Measurements from ENCODE around the gene CELSR1.

CELSR1 gene, protein sequence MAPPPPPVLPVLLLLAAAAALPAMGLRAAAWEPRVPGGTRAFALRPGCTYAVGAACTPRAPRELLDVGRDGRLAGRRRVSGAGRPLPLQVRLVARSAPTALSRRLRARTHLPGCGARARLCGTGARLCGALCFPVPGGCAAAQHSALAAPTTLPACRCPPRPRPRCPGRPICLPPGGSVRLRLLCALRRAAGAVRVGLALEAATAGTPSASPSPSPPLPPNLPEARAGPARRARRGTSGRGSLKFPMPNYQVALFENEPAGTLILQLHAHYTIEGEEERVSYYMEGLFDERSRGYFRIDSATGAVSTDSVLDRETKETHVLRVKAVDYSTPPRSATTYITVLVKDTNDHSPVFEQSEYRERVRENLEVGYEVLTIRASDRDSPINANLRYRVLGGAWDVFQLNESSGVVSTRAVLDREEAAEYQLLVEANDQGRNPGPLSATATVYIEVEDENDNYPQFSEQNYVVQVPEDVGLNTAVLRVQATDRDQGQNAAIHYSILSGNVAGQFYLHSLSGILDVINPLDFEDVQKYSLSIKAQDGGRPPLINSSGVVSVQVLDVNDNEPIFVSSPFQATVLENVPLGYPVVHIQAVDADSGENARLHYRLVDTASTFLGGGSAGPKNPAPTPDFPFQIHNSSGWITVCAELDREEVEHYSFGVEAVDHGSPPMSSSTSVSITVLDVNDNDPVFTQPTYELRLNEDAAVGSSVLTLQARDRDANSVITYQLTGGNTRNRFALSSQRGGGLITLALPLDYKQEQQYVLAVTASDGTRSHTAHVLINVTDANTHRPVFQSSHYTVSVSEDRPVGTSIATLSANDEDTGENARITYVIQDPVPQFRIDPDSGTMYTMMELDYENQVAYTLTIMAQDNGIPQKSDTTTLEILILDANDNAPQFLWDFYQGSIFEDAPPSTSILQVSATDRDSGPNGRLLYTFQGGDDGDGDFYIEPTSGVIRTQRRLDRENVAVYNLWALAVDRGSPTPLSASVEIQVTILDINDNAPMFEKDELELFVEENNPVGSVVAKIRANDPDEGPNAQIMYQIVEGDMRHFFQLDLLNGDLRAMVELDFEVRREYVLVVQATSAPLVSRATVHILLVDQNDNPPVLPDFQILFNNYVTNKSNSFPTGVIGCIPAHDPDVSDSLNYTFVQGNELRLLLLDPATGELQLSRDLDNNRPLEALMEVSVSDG (N-terminal part only)

DNA sequence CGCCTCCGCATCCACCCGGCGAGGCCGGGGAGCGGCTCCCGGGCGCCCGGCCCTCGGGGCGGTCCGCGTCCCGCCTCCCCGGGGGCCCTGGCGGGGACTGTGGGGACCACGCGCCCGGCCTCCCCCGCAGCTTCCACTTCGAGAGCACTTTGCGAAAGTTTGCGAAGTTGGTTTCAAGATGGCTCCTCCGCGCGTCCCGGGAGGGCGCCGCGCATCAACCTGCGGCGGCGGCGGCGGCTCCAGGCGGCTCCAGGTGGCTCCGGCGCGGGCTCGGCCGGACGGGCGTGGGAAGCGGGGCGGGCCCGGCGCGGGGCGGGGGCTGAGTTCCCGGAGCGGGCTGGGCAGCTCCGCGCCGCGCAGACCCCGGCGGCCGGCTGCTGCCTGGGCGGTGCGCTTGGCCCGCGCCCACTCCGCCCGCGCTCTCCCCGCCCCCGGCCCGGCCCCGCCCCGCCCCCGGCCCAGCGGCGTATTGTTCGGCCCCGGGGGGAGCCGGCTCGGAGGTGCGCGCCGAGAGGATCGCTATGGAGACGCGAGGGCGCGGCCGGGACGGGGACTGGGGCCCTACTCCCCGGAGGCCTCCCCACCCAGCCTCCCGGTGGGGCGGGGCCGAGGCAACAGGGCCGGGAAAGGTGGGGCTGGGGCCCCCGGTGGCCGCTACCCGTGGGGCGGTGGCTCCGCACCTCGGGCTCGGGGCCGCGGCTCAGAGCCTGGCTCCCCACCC is at the start of gene CELSR1:
CELSR1 (minus strand) TSS at position 396 of the 721 bp plus-strand sequence. CDS start 450 bp downstream, outside the sequence.
- no peak for DNase-seq (ENCODE audit: low read depth)

DNA sequence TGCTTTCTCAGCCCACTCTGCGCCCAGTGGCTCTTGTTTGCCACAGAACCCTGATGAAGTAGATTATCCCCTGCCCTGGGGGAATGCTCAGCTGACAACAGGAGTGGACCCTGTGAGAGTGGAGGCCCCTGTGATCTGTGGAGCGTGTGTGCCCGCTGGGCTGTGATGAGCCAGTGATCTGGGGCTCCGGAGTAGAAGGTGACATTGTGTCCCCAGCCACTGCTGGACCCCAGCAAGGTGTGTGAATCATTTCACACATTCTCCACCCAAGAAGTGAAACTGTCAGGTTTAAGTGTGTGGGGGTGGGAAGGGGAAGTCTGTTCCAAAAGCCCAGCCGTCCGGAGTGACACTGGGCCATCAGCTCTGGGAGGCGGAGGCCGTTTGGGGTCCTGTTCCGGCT is 49.6 kb upstream of the CELSR1 start:
- DNase-seq (ENCODE audit: low read depth) = no peak

DNA sequence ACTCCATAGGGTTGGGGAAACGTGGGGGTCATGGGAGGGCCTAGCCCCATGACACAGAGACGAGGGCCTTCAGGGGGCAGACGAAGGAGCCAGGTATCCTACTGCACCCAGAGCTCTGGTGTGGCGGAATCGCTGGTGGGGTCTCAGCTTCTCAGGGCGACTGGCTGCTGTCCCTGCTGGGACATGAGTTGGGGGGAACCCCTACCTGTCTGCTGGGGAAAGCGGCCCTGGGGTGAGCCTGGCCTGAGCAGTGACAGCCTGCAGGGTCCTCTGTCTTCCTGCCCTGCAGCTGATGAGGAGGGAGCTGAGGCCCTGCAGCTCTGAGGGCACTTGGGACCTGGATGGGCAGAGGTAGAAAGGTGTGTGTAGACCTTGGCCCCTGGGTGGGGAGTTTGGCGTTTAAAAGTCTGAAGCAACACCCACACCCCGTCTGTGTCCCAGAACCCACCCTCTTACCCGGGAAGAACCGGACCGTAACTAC is 49.2 kb upstream of the CELSR1 start:
- DNase-seq (ENCODE audit: low read depth) = no peak

DNA sequence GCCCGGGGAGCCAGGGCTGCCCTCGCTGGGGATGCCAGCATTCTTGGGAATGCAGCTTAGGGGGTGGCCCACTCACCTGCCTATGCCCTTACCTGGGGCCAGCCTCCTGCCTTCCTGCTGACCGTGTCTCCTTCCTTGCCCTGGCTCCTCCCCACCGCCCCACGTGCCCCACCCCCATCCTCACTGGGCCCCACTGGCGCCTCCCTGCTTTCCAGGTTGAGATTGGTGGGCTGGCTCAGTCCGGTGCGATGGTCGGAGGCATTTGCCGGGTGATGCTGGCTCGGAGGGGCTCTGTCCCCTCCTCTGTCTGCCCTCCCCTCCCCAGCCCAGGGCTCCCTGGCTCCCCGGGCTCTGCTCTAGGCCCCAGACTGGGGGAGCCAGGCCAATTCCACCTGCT is 48.7 kb upstream of the CELSR1 start:
- no peak for DNase-seq (ENCODE audit: low read depth)

DNA sequence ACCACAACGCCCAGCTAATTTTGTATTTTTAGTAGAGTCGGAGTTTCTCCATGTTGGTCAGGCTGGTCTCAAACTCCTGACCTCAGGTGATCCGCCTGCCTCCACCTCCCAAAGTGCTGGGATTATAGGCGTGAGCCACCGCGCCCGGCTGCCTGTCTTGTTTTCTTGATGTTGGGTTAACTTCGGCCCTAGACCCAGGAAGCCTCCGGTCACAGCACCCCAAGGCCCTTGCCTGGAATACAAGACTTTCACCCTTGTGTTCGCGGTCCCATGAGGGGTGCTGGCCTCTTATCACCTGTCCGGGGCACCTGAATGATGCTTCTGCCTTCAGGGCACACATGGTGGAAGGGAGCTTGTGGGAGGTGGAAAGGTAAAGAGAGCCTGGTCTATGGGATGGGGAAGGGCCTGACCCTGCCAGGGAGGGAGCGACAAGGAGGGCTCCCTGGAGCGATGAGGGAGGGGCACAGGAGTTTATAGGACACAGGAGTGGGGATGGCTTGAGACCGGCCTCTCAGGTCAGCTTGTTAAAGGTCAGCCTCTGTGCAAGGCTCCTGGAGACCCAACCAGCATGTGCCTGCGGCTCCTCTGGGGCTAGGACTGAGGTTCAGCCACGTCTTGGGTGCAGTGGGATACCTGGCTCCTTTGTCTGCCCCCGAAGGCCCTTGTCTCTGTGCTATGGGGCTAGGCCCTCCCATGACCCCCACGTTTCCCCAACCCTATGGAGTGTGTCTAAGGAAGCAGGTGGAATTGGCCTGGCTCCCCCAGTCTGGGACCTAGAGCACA is 48.1 kb upstream of the CELSR1 start:
- no peak for DNase-seq (ENCODE audit: low read depth)

DNA sequence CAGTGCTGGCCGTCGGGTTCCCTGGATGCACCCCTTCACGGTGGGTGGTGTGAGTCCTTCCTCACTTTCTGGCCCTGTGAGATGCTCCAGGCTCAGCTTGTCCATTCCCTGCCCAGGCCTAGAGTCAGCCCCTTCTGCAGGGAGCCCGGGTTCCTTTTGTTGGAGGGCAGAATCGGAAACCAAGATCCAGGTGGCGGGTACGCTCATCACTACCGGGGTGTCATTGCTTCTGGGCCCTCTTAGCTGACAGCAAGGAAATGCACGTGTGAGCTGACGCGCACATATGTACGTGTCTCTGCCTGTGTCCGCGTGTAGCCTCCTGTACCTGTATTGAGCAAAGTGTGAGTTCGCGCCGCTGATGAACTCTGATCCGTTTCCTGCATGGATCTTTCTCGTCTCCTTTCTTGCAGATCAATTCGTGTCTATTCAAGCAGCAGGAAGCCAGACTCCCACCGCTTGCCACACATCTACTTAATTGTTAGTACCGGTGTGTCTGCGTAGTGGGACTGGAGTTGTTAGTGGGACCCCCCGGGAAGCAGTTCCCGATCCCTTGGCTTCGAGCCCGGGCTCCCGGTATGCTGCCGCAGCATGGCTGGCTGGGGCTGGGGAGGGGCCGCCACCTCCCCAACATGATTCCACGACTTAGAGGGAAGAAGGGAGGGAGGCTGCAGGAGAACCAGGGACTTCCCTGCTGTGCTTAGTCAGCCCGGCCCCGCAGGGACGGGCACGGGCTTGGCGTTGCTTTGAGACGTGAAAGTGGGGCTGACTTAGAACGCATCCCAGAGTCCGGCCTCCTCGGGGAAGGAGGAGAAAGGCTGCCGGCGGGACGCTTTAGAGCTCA is 46.9 kb upstream of the CELSR1 start:
- no peak for DNase-seq (ENCODE audit: low read depth)

DNA sequence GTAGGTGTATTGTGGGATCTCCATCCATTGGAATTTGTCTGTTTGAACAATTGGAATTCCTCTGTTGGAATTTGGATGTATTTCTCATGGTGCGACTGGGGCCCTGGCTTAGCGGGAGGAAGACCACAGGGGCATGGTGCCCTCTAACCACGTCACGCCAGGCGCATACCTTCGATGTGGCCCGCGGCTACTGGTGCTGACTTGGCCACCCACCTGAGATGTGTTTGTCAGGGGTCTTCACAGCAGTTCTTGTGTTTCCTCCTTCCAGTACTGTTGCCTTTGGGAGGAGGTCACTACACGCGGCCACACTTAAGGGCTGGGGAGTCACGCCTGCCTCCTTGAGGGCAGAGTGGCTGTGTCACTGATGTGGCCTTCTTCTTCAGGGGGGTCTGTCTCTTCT is 46.2 kb upstream of the CELSR1 start:
- DNase-seq (ENCODE audit: low read depth) = no peak

DNA sequence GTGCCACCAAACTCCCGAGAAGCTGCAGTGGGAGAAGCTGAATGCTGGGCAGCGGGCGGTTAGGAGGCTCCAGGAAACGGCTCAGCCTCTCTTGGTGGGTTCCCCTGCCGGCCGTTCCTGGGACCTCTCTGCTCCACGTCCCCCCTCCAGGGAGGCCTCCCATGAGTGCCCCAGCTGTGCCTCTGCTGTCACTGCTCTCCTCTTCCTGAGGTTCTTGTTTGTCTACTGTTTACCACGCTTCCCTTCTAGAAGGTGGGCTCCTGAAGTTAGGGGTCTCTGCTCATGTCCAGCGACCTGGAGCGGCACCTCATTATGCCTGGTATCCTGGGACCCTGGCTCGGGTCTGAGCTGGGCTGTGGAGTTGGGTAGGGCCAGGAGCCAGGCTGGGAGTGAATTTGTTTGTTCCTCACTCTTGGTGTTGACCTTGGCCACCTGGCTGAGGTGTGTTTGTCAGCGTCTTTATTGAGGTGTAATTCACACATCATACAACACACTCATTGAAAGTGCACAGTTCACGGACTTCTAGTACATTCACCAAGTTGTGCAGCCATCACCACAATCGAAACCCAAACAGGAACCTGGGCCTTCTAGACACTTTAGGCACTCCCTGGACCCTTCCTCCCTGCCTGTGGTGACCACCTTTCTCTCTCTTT is 45.0 kb upstream of the CELSR1 start:
- DNase-seq (ENCODE audit: low read depth) = no peak

DNA sequence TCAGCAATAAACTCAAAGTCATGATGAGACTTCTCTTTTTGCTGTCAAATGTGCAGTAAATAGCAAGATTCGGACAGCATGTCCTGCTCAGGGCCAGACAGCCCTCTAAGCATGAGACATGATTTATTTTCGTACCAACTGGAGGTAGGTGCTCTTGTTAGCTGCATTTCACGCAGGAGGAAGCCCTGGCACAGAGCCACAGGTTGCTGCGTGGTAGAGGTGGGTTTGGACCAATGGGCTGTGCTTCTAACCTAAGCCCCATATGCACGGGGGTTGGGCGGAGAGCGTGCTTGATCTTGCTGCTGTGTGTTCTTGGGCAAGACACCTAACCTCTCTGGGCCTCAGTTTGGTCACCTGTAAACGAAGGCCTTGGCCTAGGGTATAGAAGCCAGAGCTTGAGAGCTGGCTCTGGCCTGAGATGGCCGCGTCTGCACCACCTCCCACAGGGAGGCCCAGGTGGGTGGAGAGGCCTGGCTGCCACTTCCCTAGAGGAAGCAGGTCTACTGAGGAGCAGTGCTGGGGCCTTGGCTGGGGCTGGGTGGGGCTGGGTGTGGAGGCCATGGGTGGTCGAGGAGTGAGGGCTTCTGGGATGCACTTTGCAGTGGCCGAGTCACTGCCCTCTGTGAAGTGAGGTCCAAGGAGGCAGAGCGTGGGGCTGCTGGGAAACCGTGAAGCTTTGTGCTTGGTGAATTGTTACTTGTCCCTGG is 44.3 kb upstream of the CELSR1 start:
- no peak for DNase-seq (ENCODE audit: low read depth)

DNA sequence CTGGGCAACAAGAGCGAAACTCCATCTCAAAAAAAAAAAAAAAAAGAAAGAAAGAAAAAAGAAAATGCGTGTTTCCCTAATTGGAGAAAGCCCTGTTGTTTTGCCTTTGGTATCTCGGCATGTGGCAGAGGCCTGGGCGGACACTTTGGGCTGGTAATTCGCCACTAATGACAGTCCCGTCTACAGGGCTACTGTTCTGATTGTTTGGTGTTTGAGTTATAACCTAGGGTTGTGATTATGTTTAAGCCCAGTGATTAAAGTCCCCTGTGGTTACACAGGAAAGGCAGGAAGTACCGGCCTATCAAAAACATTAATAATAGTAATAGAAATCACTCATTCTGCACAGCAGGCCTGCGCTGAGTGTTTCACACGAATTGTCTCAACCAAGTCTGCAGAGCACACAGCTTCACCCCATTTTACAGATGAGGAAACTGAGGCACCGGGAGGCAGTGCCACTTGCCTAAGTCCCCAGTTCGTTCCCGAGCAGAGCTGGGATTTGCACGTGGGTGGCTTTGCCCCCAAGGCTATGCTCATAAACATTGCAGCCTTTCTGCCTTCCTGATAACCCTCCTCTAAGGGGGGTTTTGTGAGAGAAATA is 43.6 kb upstream of the CELSR1 start:
- DNase-seq (ENCODE audit: low read depth) = no peak

DNA sequence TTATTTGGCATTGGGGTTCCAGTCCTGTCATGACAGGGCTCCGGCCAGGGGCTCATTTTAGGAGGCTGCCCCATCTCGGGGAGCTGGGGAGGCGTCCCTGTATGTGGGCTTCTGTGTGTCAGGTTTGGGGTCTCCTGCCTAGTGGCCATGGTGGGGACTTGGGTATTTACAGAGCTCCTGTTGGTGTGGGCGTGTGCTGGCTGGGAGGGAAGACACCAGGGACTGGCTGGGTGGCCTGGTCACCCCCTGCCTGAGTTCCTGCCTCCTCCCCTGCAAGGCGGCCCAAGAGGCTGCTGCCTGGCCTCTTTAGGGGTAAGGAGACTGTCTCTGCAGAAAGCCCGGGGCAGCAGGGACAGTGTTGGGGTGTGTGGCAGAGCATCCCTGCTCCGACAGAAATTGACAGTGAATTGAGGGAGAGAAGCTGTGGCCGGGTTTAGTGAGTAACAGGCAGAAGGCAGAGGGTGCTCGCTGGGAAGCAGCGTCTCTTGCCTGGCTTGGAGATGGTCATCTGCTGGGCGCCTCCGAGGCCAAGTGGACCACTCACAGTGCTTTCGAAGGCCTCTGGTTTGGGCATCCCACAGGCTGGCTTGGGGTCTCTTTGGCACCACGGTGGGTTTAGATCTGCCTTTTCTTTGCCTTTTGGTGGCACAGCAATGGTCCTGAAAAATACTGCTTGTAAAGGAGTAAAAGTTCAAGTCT is 42.5 kb upstream of the CELSR1 start:
- no peak for DNase-seq (ENCODE audit: low read depth)

DNA sequence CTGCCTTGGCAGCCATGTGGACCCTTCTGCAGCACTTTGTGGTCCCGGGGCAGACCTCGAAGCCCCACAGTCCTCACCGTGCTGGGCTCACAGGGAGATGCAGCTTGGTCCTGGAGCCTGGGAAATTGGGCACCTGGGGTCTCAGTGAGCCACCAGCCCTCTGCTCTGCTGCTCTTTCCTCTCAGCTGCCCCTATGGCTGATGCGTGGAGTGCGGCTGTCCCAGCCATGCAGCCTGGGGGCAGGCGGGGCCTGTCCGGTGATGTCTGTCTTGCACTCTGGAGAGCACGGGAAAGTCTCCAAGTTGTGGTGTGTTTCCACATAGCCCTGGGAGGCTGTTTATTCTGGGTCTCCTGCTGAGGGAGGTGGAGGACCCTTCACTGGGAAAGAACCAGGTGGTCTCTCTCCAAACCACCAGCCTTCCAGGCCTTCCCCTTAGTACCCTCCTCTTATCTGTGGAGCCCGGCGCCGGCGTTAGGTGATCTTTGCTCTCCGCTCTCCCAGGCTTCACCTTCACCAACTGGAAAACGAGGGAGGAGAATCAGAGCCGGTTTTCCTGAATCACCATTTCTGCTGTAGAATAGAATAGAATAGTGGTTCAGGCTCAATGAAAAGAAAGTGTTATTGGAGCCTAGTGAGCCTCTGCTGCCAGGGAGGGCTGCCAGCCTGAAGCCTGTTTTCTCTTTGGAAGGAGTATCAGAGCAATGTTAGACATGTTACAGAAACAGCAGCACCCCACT is 41.6 kb upstream of the CELSR1 start:
- DNase-seq (ENCODE audit: low read depth) = no peak

DNA sequence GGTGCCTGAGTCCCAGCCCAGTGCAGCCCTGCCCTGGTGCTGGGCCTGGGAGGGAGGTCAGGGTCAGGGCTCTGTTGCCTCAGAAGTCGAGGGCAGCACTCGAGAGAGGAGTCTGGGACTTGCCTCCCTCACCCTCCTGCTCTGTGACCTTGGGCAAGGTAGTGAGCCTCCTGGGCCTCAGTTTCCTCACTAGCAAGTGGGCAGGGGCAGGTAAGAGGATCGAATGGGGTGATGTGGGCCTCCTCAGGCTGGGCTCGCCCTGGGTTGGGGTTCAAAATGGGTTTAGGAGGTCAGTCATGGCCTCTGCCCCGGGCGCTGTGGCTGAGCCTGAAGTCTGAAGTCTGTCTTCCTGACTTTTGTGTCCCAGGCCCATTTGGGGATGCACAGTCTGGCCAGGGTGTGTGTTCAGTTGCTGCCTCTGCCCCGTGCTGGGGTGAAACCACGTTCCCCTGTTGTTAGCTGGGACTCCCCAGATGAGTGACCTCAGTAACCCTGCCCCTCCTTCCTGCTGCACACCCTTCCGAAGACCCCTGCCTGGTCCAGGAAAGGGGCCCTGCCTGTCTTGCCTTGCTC is 40.9 kb upstream of the CELSR1 start:
- DNase-seq (ENCODE audit: low read depth) = no peak

DNA sequence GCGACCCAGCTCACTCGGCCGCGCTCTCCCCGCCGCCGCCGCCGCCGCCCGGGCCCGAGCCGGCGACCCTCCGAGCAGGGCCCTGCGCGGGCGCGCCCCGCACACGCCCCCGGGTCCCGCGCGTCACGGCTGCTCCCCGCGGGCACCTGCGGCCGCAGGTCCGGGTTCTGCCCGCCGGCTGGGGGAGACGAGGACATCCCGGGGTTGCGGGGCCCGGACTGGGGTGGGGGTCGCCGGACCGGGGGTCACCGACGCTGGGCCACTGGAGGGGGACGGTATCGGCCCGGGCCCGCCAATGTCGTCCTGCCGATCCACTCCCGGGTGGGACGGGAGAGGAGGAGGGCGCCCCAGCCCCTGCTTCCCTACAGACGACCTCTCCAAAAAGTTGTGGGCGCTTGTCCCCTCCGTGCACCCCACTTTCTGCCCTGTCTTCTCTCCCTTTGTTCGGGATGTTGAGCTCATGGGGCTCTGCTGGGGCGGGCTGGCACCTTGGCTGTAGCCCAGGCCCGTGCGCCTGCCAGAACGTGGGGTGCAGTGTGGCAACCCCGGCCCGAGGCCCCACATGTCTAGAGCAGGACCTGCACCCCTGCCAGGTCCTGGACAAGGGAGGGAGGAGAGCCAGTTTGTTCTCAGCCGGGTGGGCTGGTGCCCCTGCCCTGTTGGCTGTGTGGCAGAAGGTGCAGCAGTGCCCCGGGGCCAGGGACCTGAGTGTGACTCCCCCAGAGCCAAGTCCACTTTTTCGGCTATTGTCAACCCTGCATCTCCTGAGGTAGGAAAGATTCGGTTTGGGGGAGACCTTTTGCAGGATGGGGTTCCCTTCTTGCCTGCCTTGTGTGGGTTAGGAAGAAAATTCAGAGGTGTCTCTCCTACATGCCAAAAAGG is 40.2 kb upstream of the CELSR1 start:
- no peak for DNase-seq (ENCODE audit: low read depth)

DNA sequence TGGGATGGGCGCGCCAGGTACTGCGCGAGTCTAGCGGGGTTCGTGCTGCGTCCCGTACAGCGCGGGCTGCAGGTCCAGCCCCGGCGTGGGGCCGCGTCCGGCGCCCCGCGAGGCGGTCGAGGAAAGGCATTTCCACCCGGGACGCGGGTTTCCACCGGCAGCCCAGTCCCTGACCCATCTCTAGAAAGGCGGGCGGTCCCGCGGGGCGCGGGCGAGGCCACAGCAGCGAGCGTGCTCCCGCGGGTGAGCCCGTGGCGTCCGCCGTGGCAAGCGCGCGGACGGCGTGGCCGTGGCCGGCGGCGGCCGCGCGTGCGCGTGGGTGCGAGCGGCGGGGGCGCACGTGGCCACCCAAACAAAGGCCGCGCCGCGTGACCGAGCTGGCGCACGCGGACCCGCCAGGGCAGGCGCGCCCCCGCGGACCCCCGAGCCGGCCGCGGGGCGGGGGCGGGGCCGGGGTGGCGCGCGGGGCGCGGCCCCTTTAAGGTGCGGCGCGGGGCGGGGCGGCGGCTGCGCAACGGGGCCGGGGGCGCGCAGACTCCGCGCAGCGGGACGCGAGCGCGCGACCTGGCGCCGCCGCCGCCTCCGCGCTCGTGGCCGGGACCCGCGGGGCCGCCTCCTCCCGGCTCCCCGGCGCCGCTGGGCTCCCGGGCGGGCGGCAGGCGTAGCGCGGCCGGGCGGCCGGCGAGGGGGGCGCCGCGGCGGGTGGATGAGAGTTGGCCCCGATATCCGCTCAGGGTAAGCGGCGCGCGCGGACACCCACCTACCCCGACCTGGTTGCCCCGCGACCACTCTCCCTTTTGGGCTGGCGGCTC is 39.3 kb upstream of the CELSR1 start:
- DNase-seq (ENCODE audit: low read depth) = no peak
